ENCODE results near the gene NLGN3. TPM values are rescaled to one million over a fixed set of nuclear protein-coding genes. Genes with fewer than 3 reads are reported as not detected.

NLGN3 gene
- total and polyA plus RNA-seq, 2 of the 8 experiments (the other 6 are each of a cell fraction or from before 2014, with no cell fraction given) = 12.0 to 14.8 TPM

DNA sequence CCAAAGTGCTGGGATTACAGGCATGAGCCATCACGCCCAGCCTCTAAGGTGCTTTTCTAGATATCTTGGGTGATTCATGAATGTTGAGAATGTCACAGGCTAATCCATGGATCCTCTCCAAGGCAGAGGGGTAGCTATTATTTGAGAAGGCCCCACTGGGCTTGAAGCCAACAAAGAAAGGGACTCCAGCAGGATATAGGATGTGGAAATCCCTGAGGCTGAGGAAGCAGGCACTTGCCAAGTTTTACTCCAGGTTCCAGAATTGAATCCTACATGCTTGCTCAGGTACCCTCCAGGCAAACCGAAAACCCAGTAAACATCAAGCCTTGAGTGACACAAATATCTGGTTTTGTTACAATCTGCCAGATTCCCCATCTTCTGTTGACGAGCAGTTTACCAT lies 15.8 kb downstream of the NLGN3 start (continued):
- TF ChIP-seq KDM1A (IDR thresholded peaks at IDR 0.05; ENCODE audit: borderline replicate concordance, low read length) (no peak), HDAC6 (IDR thresholded peaks at IDR 0.05; ENCODE audit: low read depth, low read length) (no peak), BRCA1 (IDR thresholded peaks at IDR 0.05; ENCODE audit: low read depth, low read length) (no peak), TAF7 (optimal IDR thresholded peaks at IDR 0.05; ENCODE audit: borderline replicate concordance, low read depth, low read length) (no peak), RNF2 (IDR thresholded peaks at IDR 0.05; ENCODE audit: borderline replicate concordance, low read depth, low read length, missing control alignments, poor library complexity, severe bottlenecking) (no peak), EGR1 (IDR thresholded peaks at IDR 0.05; ENCODE audit: borderline replicate concordance, low read depth, low read length) (no peak)
